DOHH2 (cell line): ENCODE data around the gene ITGBL1.

Source experiments
- CTCF ChIP-seq: fragments of 200-600 bp; sonication (generic); IDR thresholded peaks from one replicate; pipeline ENCODE4 v1.5.1; 2014; ENCODE audit warnings: antibody characterized with exemption, mild to moderate bottlenecking, low read depth, low read length; ENCODE audit not compliant: poor library complexity, severe bottlenecking
- EZH2phosphoT487 ChIP-seq: fragments of 200-600 bp; sonication (generic); IDR thresholded peaks from 2 replicates; pipeline ENCODE4 v1.6.1; 2017; ENCODE audit warnings: borderline replicate concordance, mild to moderate bottlenecking, antibody characterized with exemption, low read length, moderate library complexity, mixed read lengths

- TF ChIP-seq CTCF: no peak
- TF ChIP-seq EZH2phosphoT487: no peak
Measured at GRCh38 chr13:101738336-101738735, 285.9 kb downstream of the ITGBL1 start.
